A172 (cell line): ENCODE results near the gene EME2. TPM values are rescaled to one million over a fixed set of nuclear protein-coding genes. Genes with fewer than 3 reads are reported as not detected.
A peak's percentile ranks its signal among the peaks of the same experiment; 100 is the strongest.

Experiments
- DNase-seq: peaks from one replicate; pipeline ENCODE4 v3.0.0-alpha.2; 2015; ENCODE audit warnings: low spot score
- total RNA-seq: library from RNA; depleted of rRNA; stranded (reverse); fragments of >200 nt; shearing (Covaris generic); gene quantifications from 2 replicates; pipeline ENCODE4 v1.2.3, GENCODE V29; 2014

EME2 gene
- total RNA-seq, 1 experiment from 2014 or later, result 15.8 TPM

GRCh38 chr16:1766701-1767100 is 5.9 kb upstream of the EME2 start:
- no peak for DNase-seq

- DNase-seq, result no peak
Measured at GRCh38 chr16:1767116-1767994, 5.3 kb upstream of the EME2 start.

- DNase-seq, result no peak
Measured at GRCh38 chr16:1768061-1768766, 4.4 kb upstream of the EME2 start.

GRCh38 chr16:1768767-1769401 is 3.7 kb upstream of the EME2 start:
- no peak for DNase-seq

- DNase-seq, result no peak
Measured at GRCh38 chr16:1769402-1770300, 3.0 kb upstream of the EME2 start.

GRCh38 chr16:1770328-1771187 is 2.1 kb upstream of the EME2 start:
- DNase-seq, result no peak

- DNase-seq, result no peak
Measured at GRCh38 chr16:1771188-1771863, 1.3 kb upstream of the EME2 start, which contains the start of gene NME3. NME3 (minus strand) TSS chr16:1771543; CDS start chr16:1771534, 9 bp downstream.

GRCh38 chr16:1771864-1772361 is 697 bp upstream of the EME2 start:
- no peak for DNase-seq

GRCh38 chr16:1772908-1773702 is 495 bp downstream of the EME2 start, which contains the start of gene MRPS34:
MRPS34 (minus strand) TSS chr16:1773134; CDS start chr16:1773119, 15 bp downstream.
- DNase-seq, result peak; percentile 66

- DNase-seq, result no peak
Measured at GRCh38 chr16:1773703-1774447, 1.3 kb downstream of the EME2 start.

- no peak for DNase-seq
Measured at GRCh38 chr16:1774448-1774780, 1.8 kb downstream of the EME2 start.

GRCh38 chr16:1775006-1775845 is 2.6 kb downstream of the EME2 start:
- no peak for DNase-seq

- DNase-seq, result no peak
Measured at GRCh38 chr16:1775846-1776671, 3.4 kb downstream of the EME2 start.

- no peak for DNase-seq
Measured at GRCh38 chr16:1776672-1776955, 4.0 kb downstream of the EME2 start.

- DNase-seq, result no peak
Measured at GRCh38 chr16:1776991-1777374, 4.4 kb downstream of the EME2 start.

GRCh38 chr16:1777375-1778199 is 5.0 kb downstream of the EME2 start:
- DNase-seq, result no peak
